ENCODE data around the gene OR2V2.

OR2V2 gene

GRCh38 chr5:181181650-181182565, 34.5 kb downstream of the OR2V2 start:
- TF ChIP-seq CTCF (IDR thresholded peaks at IDR 0.05; ENCODE audit: low read depth, low read length, poor library complexity, severe bottlenecking) (peak; percentile 96), EZH2phosphoT487 (IDR thresholded peaks at IDR 0.05; ENCODE audit: borderline replicate concordance, low read length) (no peak)
- Histone ChIP-seq H3K27me3 (ENCODE audit: control insufficient read depth, low read length) (peaks cover 13% of the 10 kb centered on the region; the same call in 1 of the 2 replicates), H3K4me2 (ENCODE audit: low read length) (peak overlapping the region; percentile 65)

DNA sequence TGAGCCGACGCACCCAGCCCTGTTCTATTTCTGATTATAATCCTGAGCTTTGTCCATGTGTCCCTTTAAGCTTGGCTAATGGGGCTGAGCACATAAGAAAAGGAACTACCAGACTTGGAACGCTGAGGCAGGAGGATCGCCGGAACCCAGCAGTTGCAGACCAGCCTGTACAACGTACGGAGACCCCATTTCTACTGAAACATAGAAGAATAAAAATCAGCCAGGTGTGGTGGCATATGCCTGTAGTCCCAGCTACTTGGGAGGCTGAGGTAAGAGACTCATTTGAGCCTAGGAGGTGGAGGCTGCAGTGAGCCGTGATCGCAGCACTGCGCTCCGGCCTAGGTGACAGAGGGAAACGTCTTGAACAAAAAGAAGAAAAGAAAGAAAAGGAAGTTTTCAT, 35.3 kb downstream of the OR2V2 start:
- TF ChIP-seq EZH2phosphoT487 (IDR thresholded peaks at IDR 0.05; ENCODE audit: borderline replicate concordance, low read length) (no peak), CTCF (IDR thresholded peaks at IDR 0.05; ENCODE audit: low read depth, low read length, poor library complexity, severe bottlenecking) (no peak)
- no peak overlapping the region for H3K27ac ChIP-seq (ENCODE audit: low read depth, low read length)
- peak overlapping the region; percentile 65 for H3K4me2 ChIP-seq (ENCODE audit: low read length)
- no peaks in the 10 kb centered on the region for H3K36me3 ChIP-seq (ENCODE audit: control insufficient read depth, low read length)
- no peaks in the 10 kb centered on the region for H3K9me3 ChIP-seq (ENCODE audit: control insufficient read depth, insufficient read depth, low read length)
- peaks cover 50% of the 10 kb centered on the region for H3K4me1 ChIP-seq (ENCODE audit: control insufficient read depth, low read length)
- peaks cover 10% of the 10 kb centered on the region; the same call in 1 of the 2 replicates for H3K27me3 ChIP-seq (ENCODE audit: control insufficient read depth, low read length)
- no peaks in the 10 kb centered on the region for H3K79me2 ChIP-seq (ENCODE audit: control insufficient read depth, low read length)
- H3F3A ChIP-seq (ENCODE audit: control insufficient read depth, insufficient read depth), result peaks cover 28% of the 10 kb centered on the region
- H4K20me1 ChIP-seq (ENCODE audit: control insufficient read depth, insufficient read depth, low read depth, low read length), result no peaks in the 10 kb centered on the region
- peak overlapping the region; percentile 49 for H3K4me3 ChIP-seq (ENCODE audit: low read length)
- H3K9me2 ChIP-seq (replicated peaks; ENCODE audit: control insufficient read depth, low read length), result no peaks in the 10 kb centered on the region

More at GRCh38 chr5:181181650-181182565, 34.5 kb downstream of the OR2V2 start:
- no peak overlapping the region for H3K27ac ChIP-seq (ENCODE audit: low read depth, low read length)
- no peaks in the 10 kb centered on the region for H4K20me1 ChIP-seq (ENCODE audit: control insufficient read depth, insufficient read depth, low read depth, low read length)
- no peaks in the 10 kb centered on the region for H3K9me2 ChIP-seq (replicated peaks; ENCODE audit: control insufficient read depth, low read length)
- H3K4me3 ChIP-seq (ENCODE audit: low read length), result peak overlapping the region; percentile 49
- H3F3A ChIP-seq (ENCODE audit: control insufficient read depth, insufficient read depth), result peaks cover 23% of the 10 kb centered on the region
- H3K4me1 ChIP-seq (ENCODE audit: control insufficient read depth, low read length), result peaks cover 43% of the 10 kb centered on the region
- no peaks in the 10 kb centered on the region for H3K79me2 ChIP-seq (ENCODE audit: control insufficient read depth, low read length)
- H3K9me3 ChIP-seq (ENCODE audit: control insufficient read depth, insufficient read depth, low read length), result no peaks in the 10 kb centered on the region
- no peaks in the 10 kb centered on the region for H3K36me3 ChIP-seq (ENCODE audit: control insufficient read depth, low read length)

- Histone ChIP-seq H3K4me2 (ENCODE audit: low read length) (peak overlapping the region; percentile 98), H3F3A (ENCODE audit: control insufficient read depth, insufficient read depth) (peaks cover 31% of the 10 kb centered on the region), H3K9me3 (ENCODE audit: control insufficient read depth, insufficient read depth, low read length) (no peaks in the 10 kb centered on the region), H4K20me1 (ENCODE audit: control insufficient read depth, insufficient read depth, low read depth, low read length) (no peaks in the 10 kb centered on the region), H3K79me2 (ENCODE audit: control insufficient read depth, low read length) (no peaks in the 10 kb centered on the region), H3K27me3 (ENCODE audit: control insufficient read depth, low read length) (peaks cover 10% of the 10 kb centered on the region; the same call in 1 of the 2 replicates), H3K4me3 (ENCODE audit: low read length) (peak overlapping the region; percentile 88), H3K9me2 (replicated peaks; ENCODE audit: control insufficient read depth, low read length) (no peaks in the 10 kb centered on the region), H3K36me3 (ENCODE audit: control insufficient read depth, low read length) (no peaks in the 10 kb centered on the region), H3K4me1 (ENCODE audit: control insufficient read depth, low read length) (peaks cover 57% of the 10 kb centered on the region), H3K27ac (ENCODE audit: low read depth, low read length) (peak overlapping the region; percentile 71)
- TF ChIP-seq EZH2phosphoT487 (IDR thresholded peaks at IDR 0.05; ENCODE audit: borderline replicate concordance, low read length) (no peak), CTCF (IDR thresholded peaks at IDR 0.05; ENCODE audit: low read depth, low read length, poor library complexity, severe bottlenecking) (no peak)
Observed at GRCh38 chr5:181184845-181185216, 37.4 kb downstream of the OR2V2 start.

Data from DOHH2 (cell line).